K562 (cell line): ENCODE measurements around the gene YARS1. TPM values are rescaled to one million over a fixed set of nuclear protein-coding genes. Genes with fewer than 3 reads are reported as not detected.

Source experiments
- CBX8 ChIP-seq: fragments of 200-600 bp; sonication (generic); IDR thresholded peaks from 2 replicates; pipeline ENCODE4 v1.6.1; 2012; ENCODE audit warnings: borderline replicate concordance, mixed run types, low read depth, mild to moderate bottlenecking, moderate library complexity, mixed read lengths, low read length, control low read depth, inconsistent platforms; ENCODE audit not compliant: poor library complexity, severe bottlenecking; ENCODE audit errors: extremely low read depth
- MEF2D ChIP-seq: conservative IDR thresholded peaks from 2 replicates; pipeline ENCODE4 v1.6.1; 2016; ENCODE audit warnings: low read depth, missing genetic modification characterization, missing compliant biosample characterization
- PATZ1 ChIP-seq: fragments of 250-450 bp; sonication (Bioruptor Pico); IDR thresholded peaks from 2 replicates; pipeline ENCODE4 v1.5.0; 2020; ENCODE audit warnings: mild to moderate bottlenecking, borderline replicate concordance
- polyA plus RNA-seq, 8 experiments: library from polyadenylated mRNA; depleted of rRNA in 4 of 8; stranded (reverse) in 5 of 8; unstranded in 3 of 8; fragments of >200 nt; fragmentation: Nextera tagmentation in 2 of 8; fragmentation: Illumina TruSeq in 1 of 8; extraction: Ambion mirVana in 2 of 8; extraction: Trizol in 1 of 8; gene quantifications; 2 replicates each; pipeline versions ENCODE4 v1.2.1 to v1.2.3, GENCODE V29; 2011 to 2014; ENCODE audit warnings: inconsistent platforms in 1 of 8, missing spikeins in 1 of 8
- total RNA-seq, 7 experiments: library from RNA; depleted of rRNA in 6 of 7; stranded (reverse); fragments of >200 nt in 6 of 7; fragmentation: Illumina TruSeq in 2 of 7; extraction: Trizol in 2 of 7; gene quantifications; 2 replicates each; pipeline versions ENCODE4 v1.2.1 to v1.2.3, GENCODE V29; 2011 to 2021; ENCODE audit warnings: low replicate concordance in 1 of 7
- TF ChIP-seq, protein P1 (sequence below), 2 experiments: IDR thresholded peaks; 2 replicates each; pipeline ENCODE4 v1.6.1; 2011; ENCODE audit warnings: borderline replicate concordance in 1 of 2, control low read depth in 1 of 2, low read depth in 1 of 2, low read length in 1 of 2, mild to moderate bottlenecking in 1 of 2, mixed read lengths in 1 of 2, moderate library complexity in 1 of 2; ENCODE audit not compliant: insufficient read depth in 1 of 2, insufficient read length in 1 of 2, poor library complexity in 1 of 2, severe bottlenecking in 1 of 2; ENCODE audit errors: extremely low read depth in 1 of 2

Gene YARS1
- total and polyA plus RNA-seq, 9 of the 15 experiments (the other 6 are each of a cell fraction or from before 2014, with no cell fraction given), result 66.2 to 336 (median 201) TPM

DNA sequence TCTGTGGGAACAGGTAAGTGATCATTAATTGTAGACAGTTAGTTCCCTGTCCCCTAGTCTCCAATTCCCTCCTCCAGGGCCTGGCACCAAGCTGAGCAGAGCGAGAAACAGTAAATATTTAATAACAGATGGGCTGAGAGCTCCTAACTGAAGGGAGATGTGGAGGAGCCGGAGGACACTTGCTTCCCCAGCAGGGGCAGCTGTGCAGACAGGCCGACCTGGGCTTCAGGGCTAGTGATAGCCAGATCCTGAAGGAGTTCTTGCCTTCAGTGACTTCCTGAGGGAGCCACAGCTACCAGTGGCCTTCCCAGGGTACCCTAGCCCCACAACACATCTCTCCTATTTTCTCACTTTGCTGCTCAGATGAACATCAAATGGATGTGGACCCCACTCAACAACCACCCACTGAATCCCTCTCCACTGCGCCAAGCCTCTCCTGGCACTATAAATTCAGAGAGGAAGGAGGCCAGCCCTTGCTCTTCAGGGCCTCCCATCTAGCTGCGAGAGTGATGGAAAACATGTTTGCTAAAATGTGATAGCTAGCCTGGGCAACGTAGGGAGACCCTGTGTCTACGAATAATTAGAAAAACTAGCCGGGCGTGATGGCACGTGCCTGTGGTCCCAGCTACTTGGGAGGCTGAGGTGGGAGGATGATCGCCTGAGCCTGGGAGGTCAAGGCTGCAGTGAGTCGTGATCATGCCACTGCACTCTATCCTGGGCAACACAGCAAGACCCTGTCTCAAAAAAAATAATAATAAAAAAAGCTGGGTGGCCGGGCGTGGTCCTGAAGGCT, 87.7 kb downstream of the YARS1 start (continued):
- TF ChIP-seq, protein P1, sequence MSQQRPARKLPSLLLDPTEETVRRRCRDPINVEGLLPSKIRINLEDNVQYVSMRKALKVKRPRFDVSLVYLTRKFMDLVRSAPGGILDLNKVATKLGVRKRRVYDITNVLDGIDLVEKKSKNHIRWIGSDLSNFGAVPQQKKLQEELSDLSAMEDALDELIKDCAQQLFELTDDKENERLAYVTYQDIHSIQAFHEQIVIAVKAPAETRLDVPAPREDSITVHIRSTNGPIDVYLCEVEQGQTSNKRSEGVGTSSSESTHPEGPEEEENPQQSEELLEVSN (IDR thresholded peaks at IDR 0.05; ENCODE audit: borderline replicate concordance in 1 of 2, extremely low read depth in 1 of 2, insufficient read depth in 1 of 2, insufficient read length in 1 of 2, low read depth in 1 of 2, low read length in 1 of 2, poor library complexity in 1 of 2, severe bottlenecking in 1 of 2), result no peak
- no peak for TF ChIP-seq CBX8
- TF ChIP-seq PATZ1 (CRISPR knock-in tag), result no peak
- no peak for TF ChIP-seq MEF2D (tag)
